Right cardiac atrium (tissue), 5 donors: ENCODE results near the gene SLC16A13. TPM values are rescaled to one million over a fixed set of nuclear protein-coding genes. Genes with fewer than 3 reads are reported as not detected.
"Not testable (repeated sequence)": the region's sequence is repeated elsewhere in the genome, so short reads cannot be mapped to it uniquely, and the experiment has no call there.

Experiments used
- ATAC-seq, 2 donors: fragments of 200-7000 bp; cut with Tn5 transposase; one replicate each; pipeline versions ENCODE4 v1.8.0 to v1.9.1; 2020; ENCODE audit warnings: moderate library complexity in 2 of 2, mild to moderate bottlenecking in 1 of 2
- DNase-seq, 3 donors: peaks; one replicate each; pipeline ENCODE4 v3.0.0-alpha.2; 2020
- H3K27ac ChIP-seq: one replicate; pipeline ENCODE4 v1.5.1; 2013; ENCODE audit warnings: mild to moderate bottlenecking, low read length, control low read depth, moderate library complexity
- H3K27me3 ChIP-seq: one replicate; pipeline ENCODE4 v1.6.1; 2013; ENCODE audit not compliant: control insufficient read depth, insufficient read depth
- H3K4me1 ChIP-seq: one replicate; pipeline ENCODE4 v1.6.1; 2013; ENCODE audit warnings: low read length; ENCODE audit not compliant: control insufficient read depth, insufficient read depth
- H3K4me3 ChIP-seq: one replicate; pipeline ENCODE4 v1.5.1; 2013; ENCODE audit warnings: low read length, control low read depth
- H3K9me3 ChIP-seq: one replicate; pipeline ENCODE4 v1.6.1; 2013; ENCODE audit warnings: low read length; ENCODE audit not compliant: control insufficient read depth
- WGBS: extraction: QIAGEN DNeasy Blood & Tissue Kit; methylation state at CpG from one replicate; pipeline ENCODE4 v1.1.7; 2013; 5-methylcytosine and 5-hydroxymethylcytosine counted together
- intact Hi-C, 4 donors: fragments of 100-400 bp; cut with DNase I; formaldehyde crosslinking; loops; one replicate each; pipeline versions ENCODE4 v1.11.0 to v1.14.0; 2022 to 2023
- polyA plus RNA-seq: library from polyadenylated mRNA; stranded (reverse); fragments of 200-250 nt; gene quantifications from one replicate; pipeline ENCODE4 v1.2.3, GENCODE V29; 2013
- total RNA-seq, 4 donors: library from RNA; stranded (reverse); fragmentation: NEBNext Ultra II Directional; extraction: Animal tissue kit (Norgen Biotek cat#: 25700); gene quantifications; one replicate each; pipeline ENCODE4 v1.2.1, GENCODE V29; 2021
- donor health status: healthy with polysubstance abuse.
- donor health status: DM: no; HTN: yes; CAD: no.
- donor health status: DM: no; HTN: no; CAD: no.
- donor health status: DM: no; HTN: yes; CAD: no; lungs with severe emphysema.
- donor health status: DM: yes; HTN: yes; CAD: no.

Gene SLC16A13
- total and polyA plus RNA-seq, 5 donors: 0.91 to 1.2 (median 1.0) TPM

DNA sequence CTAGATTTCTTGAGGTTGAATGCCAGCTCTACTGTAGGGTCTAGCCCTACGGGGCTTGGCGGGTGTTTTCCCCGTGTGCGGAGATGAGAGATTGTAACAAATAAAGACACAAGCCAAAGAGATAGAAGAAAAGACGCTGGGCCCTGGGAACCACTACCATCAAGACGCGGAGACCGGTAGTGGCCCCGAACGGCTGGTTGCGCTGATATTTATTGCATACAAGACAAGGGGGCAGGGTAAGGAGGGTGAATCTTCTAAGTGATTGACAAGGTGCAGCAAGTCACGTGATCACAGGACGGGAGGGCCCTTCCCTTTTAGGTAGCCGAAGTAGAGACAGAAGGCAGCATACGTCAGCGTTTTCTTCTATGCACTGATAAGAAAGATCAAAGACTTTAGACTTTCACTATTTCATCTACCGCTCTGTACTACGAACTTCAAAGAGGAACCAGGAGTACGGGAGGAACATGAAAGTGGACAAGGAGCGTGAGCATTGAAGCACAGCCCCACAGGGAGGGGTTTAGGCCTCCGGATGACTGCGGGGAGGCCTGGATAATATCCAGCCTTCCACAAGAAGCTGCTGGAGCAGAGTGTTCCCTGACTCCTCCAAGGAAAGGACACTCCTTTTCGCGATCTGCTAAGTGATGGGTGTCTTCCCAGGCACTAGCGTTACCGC lies 11.0 kb downstream of the SLC16A13 start:
- DNase-seq: peak in 1 of 3 donors; percentile 57
- H3K4me3 ChIP-seq: peak overlapping the region; percentile 4
- H3K27me3 ChIP-seq, H3K27ac ChIP-seq, H3K9me3 ChIP-seq, ATAC-seq, H3K4me1 ChIP-seq: not testable (repeated sequence)
- intact Hi-C loops: loop anchor here in 1 of 4 donors (5.0 kb wide), 1 partner anchor 130 kb away; the partner anchor contains the start of gene ASGR1
- 18% methylated on average over 26 of the region's 26 CpGs for WGBS

DNA sequence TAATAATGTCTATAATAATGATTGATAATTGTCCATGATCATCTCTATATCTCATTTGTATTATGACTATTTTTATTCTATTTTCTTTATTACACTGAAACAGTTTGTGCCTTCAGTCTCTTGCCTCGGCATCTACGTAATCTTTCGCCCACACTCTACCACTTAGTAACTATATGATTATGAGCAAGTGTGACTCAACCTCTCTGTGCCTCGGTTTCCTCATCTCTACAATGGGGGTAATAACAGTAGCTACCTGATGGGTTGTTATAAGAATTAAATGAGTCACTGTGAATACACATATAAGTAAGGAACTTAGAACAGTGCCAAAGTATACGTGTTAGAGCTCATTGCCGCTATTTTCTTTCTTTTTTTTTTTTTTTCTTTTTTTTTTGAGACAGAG lies 11.8 kb downstream of the SLC16A13 start:
- Histone ChIP-seq H3K27ac (no peak overlapping the region), H3K4me3 (no peak overlapping the region)

DNA sequence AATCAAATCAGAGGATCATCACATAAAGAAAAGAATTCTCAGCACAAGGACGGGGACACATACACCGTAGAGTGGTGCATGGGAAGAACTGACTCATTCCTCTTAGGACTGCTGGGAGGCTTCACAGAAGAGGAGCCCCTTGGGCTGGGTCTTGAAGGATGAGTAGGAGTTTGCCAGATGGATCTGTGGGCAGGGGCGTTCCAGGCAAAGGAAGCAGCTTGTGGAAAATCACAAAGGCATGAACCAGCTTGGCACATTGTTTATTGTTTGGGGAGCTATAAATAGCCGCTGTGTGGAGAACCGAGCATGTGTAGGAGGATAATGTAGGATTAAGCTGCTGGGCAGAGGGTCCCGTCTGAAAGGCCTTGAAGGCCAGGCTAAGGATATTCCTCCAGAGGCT lies 13.2 kb downstream of the SLC16A13 start:
- intact Hi-C loops: loop anchor here in 1 of 4 donors (5.0 kb wide), 1 partner anchor 128 kb away; the partner anchor contains the start of gene ASGR1
- H3K9me3 ChIP-seq: no peaks in the 10 kb centered on the region
- 70% methylated on average over 6 of the region's 6 CpGs for WGBS
- H3K4me3 ChIP-seq: no peak overlapping the region
- ATAC-seq (no peak), DNase-seq (no peak)
- no peak overlapping the region for H3K27ac ChIP-seq
- H3K4me1 ChIP-seq: no peaks in the 10 kb centered on the region
- H3K27me3 ChIP-seq: no peaks in the 10 kb centered on the region

More for the DNA sequence above, 11.8 kb downstream of the SLC16A13 start:
- 82% methylated on average over 6 of the region's 6 CpGs for WGBS
- DNase-seq: no peak
- ATAC-seq: no peak
- intact Hi-C loops: loop anchor here in 1 of 4 donors (5.0 kb wide), 1 partner anchor 130 kb away; the partner anchor contains the start of gene ASGR1
- Histone ChIP-seq H3K27me3 (no peaks in the 10 kb centered on the region), H3K4me1 (peaks cover 5% of the 10 kb centered on the region), H3K9me3 (no peaks in the 10 kb centered on the region)

DNA sequence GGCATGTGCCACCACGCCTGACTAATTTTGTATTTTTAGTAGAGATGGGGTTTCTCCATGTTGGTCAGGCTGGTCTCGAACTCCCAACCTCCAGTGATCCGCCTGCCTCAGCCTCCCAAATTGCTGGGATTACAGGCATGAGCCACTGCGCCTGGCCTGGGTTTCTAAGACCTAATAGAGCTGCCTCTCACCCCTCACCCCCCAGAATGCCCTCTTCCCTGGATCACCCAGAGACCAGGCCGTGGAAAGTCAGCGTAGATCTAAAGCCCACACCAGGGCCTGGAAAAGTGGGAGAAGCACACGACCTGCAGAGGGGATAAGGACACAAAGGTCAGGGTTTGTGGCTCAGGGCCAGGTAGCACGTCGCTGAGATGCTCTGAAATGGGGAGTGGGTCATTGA lies 14.8 kb downstream of the SLC16A13 start:
- intact Hi-C loops: loop anchor here in 3 of 4 donors (2.0 to 5.0 kb wide), 3 partner anchors 86 to 127 kb away; partner anchors contain the start of gene ASGR1 (in 1 of the 3)
- ATAC-seq, H3K27me3 ChIP-seq: not testable (repeated sequence)

DNA sequence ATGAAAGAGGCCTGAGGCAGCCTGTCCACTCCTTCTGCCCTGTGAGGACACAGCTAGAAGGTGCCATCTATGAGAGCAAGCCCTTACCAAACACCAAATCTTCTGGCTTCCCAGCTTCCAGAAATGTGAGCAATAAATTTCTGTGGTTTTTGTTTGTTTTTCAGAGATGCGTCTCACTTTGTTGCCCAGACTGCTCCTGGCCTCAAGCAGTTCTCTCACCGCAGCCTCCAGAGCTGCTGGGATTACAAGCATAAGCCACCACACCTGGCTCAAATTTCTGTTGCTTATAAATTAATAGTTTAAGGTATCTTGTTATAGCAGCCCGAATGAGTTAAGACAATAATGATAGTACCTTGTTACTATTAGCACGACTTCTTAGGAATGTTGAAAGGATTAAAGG lies 20.6 kb downstream of the SLC16A13 start:
- Histone ChIP-seq H3K9me3 (no peaks in the 10 kb centered on the region), H3K4me3 (no peak overlapping the region), H3K27ac (no peak overlapping the region), H3K4me1 (no peaks in the 10 kb centered on the region), H3K27me3 (no peaks in the 10 kb centered on the region)
- WGBS: 90% methylated on average over 4 of the region's 4 CpGs
- ATAC-seq (no peak), DNase-seq (no peak)
- intact Hi-C loops: no loop called here

More for the DNA sequence above, 14.8 kb downstream of the SLC16A13 start:
- not testable (repeated sequence) for H3K4me1 ChIP-seq, H3K4me3 ChIP-seq, H3K9me3 ChIP-seq, H3K27ac ChIP-seq, DNase-seq
- WGBS: 80% methylated on average over 9 of the region's 9 CpGs

DNA sequence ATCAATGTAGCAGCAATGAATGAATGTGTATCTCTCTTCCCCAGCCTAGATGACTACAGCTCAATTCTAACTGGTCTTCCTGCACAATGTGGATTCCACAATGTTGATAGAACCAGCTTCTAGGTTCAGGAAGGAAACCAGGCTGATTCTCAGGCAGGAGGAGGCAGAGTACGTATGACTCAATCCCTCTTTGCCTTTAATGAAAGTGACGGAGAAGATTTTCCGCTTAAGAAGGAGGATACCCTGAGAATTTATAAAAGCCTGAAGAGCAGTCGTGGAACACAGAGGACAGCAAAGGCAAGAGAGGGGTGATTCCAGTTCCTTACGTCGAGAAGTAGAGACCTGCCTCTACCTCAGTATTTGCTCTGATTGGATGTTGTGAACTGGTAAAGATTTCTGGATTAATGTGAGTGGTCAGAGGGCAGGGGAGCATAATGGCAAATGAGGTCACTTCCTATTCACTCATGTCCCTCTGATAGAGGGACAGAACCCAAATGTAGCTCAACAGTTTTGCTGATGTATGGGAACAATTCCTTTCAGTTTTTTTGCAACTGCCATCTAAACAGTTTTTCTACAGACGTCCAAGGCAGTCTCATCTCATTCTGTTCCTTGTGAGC lies 23.1 kb downstream of the SLC16A13 start:
- ATAC-seq: peak in 1 of 2 donors; percentile 72
- intact Hi-C loops: no loop called here
- H3K9me3 ChIP-seq: no peaks in the 10 kb centered on the region
- WGBS: 57% methylated on average over 7 of the region's 7 CpGs
- no peak for DNase-seq
- H3K4me1 ChIP-seq: no peaks in the 10 kb centered on the region
- H3K27me3 ChIP-seq: no peaks in the 10 kb centered on the region
- no peak overlapping the region for H3K4me3 ChIP-seq
- H3K27ac ChIP-seq: no peak overlapping the region

DNA sequence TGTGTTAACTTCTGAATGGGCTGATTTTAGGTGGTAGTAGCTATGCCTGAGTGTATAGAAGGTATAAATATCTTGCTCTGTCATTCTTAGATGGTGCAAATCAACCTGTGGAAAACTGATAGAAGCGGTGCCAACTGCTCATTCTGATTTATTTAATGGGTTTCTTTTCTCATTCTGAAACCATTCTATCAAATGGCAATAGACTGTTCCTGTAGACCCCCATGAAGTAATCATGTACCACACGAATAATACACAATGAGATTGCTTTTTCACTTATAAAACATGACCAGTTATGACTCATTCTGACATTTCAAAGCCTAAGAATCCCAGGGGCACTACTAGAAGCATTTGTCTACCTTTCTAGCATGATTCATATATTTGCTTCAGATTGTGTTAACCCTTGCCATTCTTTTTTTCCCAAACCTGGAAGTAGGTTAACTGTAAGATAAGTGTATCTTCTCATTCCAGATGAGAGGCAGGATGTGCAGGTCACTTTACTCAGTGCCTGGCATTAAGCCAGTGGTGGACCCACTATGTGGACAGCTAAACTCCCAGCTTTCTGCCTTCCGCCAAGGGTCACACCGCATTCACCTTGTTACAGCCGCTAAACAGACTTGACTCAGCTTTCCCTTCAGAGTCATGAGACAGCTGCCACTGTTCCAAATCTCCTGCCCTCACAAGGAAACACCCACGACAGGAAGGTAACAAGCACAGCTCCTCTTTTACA lies 24.5 kb downstream of the SLC16A13 start:
- DNase-seq (no peak), ATAC-seq (peak in 1 of 2 donors; percentile 51)
- Histone ChIP-seq H3K9me3 (no peaks in the 10 kb centered on the region), H3K27ac (no peak overlapping the region), H3K4me3 (no peak overlapping the region), H3K4me1 (no peaks in the 10 kb centered on the region), H3K27me3 (no peaks in the 10 kb centered on the region)
- intact Hi-C loops: no loop called here
- WGBS: 42% methylated on average over 6 of the region's 6 CpGs

DNA sequence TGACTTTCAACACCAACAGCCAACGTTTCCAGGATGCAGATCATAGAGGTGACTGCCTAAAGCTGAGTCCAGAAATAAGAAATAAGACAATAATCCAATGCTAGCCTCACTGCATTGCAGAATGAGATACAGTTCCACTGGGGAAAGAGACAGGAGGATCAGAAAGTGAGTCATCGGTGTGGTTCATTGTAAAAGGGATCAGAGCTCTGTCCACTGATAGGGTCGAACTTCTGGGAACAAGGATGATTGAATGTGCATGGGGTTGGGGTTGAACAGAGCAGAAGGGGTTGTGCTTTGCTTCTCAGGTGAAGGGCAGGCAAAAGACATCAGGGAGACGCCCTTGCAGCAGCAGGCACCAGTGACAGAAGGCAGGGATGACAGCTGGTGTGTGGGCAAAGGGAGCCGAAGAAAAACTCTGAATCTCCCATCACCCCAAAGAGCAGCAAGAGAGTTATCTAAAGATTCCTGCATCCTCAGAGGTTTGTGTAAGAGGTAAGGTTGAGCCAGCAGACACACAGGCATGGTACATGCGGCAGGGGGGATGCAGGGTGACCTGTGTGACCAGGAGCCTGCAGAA lies 27.8 kb downstream of the SLC16A13 start:
- ATAC-seq: no peak
- 50% methylated on average over 6 of the region's 6 CpGs for WGBS
- Histone ChIP-seq H3K27ac (no peak overlapping the region), H3K9me3 (no peaks in the 10 kb centered on the region), H3K4me1 (no peaks in the 10 kb centered on the region), H3K4me3 (no peak overlapping the region), H3K27me3 (no peaks in the 10 kb centered on the region)
- DNase-seq: no peak
- intact Hi-C loops: no loop called here

DNA sequence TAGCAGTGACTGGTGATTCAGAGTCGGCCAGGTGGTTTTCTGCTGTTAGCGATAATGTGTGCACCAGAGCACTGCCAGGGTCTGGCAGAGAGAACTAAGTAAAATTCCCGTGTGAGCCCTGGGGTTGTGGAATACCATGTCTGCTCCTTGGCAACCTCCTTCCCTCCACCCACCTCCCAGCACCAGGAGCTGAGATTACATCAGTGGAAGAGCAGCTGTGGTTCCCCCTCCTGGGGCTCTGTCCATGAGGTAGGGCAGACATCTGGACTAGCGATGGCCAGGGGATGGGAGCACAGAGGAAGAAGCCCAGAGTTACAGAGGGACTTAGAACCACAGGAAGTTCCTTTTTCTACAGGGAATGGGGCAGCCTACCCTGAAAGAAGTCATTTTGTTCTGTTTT lies 28.4 kb downstream of the SLC16A13 start:
- H3K4me1 ChIP-seq: no peaks in the 10 kb centered on the region
- H3K27me3 ChIP-seq: no peaks in the 10 kb centered on the region
- no peak overlapping the region for H3K4me3 ChIP-seq
- intact Hi-C loops: no loop called here
- ATAC-seq: no peak
- H3K9me3 ChIP-seq: no peaks in the 10 kb centered on the region
- 66% methylated on average over 4 of the region's 4 CpGs for WGBS
- DNase-seq: no peak
- no peak overlapping the region for H3K27ac ChIP-seq

DNA sequence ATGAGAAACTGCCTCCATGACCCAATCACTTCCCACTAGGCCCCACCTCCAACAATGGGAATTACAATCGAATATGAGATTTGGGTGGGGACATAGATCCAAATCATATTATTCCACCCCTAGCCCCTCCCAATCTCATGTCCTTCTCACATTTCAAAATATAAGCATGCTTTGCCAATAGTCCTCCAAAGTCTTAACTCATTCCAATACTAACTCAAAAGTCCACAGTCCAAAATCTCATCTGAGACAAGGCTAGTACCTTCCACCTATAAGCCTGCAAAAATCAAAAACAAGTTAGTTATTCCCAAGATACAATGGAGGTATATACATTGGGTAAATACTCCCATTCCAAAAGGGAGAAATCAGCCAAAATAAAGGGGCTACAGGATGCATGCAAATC lies 31.4 kb downstream of the SLC16A13 start:
- Histone ChIP-seq H3K4me1 (no peaks in the 10 kb centered on the region), H3K27me3 (no peaks in the 10 kb centered on the region), H3K9me3 (no peaks in the 10 kb centered on the region), H3K4me3 (no peak overlapping the region), H3K27ac (no peak overlapping the region)
- no peak for ATAC-seq
- no peak for DNase-seq
- 70% methylated on average over 1 of the region's 1 CpG for WGBS
- intact Hi-C loops: no loop called here

DNA sequence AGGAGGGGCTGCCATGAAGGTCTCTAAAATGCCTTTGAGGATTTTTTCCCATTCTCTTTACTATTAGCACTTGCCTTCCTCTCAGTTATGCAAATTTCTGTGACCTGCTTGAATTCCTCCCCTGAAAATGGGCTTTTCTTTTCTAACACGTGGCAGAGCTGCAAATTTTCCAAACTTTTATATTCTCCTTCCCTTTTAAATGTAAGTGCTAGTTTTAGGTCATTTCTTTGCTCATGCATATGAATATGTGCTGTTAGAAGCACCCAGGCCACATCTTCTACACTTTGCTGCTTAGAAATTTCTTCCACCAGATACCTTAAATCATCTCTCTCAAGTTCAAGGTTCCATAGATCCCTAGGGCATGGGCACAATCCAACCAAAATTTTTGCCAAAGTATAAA lies 32.5 kb downstream of the SLC16A13 start:
- no peak for DNase-seq
- Histone ChIP-seq H3K9me3 (no peaks in the 10 kb centered on the region), H3K4me3 (no peak overlapping the region), H3K4me1 (no peaks in the 10 kb centered on the region), H3K27ac (no peak overlapping the region), H3K27me3 (no peaks in the 10 kb centered on the region)
- intact Hi-C loops: no loop called here
- ATAC-seq: no peak
- 26% methylated on average over 1 of the region's 1 CpG for WGBS
